ENCODE measurements around the gene IMPG1.

DNA sequence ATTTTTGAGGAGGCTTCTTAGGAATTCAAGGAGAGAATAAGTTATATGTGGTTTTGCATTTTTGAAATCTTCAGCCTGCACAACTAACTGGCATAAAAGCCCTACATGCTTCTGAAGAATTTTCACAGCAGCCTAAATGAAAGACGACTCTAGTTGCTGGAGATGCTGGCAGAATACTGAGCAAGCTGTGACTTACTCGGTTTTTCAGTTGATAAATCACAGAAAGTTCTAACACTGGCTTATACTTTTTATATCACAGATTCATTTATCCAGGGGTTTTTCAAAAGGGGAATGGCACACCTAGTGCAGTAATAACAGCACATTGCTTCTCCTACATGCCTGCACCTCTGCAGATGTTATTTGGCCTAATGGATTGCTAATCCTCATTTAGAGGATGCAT lies 134.6 kb downstream of the IMPG1 start:
- TF ChIP-seq KDM1A (CRISPR knock-in tag; IDR thresholded peaks at IDR 0.05) (no peak), SIN3B (IDR thresholded peaks at IDR 0.05; ENCODE audit: low read length) (no peak), XRCC5 (optimal IDR thresholded peaks at IDR 0.05; ENCODE audit: low read length) (no peak), ZNF274 (CRISPR knock-in tag; IDR thresholded peaks at IDR 0.05) (no peak), ETV5 (CRISPR knock-in tag; IDR thresholded peaks at IDR 0.05; ENCODE audit: borderline replicate concordance) (no peak), TBP (CRISPR knock-in tag; IDR thresholded peaks at IDR 0.05) (no peak)
- TF ChIP-seq, protein P1, sequence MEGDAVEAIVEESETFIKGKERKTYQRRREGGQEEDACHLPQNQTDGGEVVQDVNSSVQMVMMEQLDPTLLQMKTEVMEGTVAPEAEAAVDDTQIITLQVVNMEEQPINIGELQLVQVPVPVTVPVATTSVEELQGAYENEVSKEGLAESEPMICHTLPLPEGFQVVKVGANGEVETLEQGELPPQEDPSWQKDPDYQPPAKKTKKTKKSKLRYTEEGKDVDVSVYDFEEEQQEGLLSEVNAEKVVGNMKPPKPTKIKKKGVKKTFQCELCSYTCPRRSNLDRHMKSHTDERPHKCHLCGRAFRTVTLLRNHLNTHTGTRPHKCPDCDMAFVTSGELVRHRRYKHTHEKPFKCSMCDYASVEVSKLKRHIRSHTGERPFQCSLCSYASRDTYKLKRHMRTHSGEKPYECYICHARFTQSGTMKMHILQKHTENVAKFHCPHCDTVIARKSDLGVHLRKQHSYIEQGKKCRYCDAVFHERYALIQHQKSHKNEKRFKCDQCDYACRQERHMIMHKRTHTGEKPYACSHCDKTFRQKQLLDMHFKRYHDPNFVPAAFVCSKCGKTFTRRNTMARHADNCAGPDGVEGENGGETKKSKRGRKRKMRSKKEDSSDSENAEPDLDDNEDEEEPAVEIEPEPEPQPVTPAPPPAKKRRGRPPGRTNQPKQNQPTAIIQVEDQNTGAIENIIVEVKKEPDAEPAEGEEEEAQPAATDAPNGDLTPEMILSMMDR (CRISPR knock-in tag; IDR thresholded peaks at IDR 0.05) = no peak
- TF ChIP-seq, protein P2, sequence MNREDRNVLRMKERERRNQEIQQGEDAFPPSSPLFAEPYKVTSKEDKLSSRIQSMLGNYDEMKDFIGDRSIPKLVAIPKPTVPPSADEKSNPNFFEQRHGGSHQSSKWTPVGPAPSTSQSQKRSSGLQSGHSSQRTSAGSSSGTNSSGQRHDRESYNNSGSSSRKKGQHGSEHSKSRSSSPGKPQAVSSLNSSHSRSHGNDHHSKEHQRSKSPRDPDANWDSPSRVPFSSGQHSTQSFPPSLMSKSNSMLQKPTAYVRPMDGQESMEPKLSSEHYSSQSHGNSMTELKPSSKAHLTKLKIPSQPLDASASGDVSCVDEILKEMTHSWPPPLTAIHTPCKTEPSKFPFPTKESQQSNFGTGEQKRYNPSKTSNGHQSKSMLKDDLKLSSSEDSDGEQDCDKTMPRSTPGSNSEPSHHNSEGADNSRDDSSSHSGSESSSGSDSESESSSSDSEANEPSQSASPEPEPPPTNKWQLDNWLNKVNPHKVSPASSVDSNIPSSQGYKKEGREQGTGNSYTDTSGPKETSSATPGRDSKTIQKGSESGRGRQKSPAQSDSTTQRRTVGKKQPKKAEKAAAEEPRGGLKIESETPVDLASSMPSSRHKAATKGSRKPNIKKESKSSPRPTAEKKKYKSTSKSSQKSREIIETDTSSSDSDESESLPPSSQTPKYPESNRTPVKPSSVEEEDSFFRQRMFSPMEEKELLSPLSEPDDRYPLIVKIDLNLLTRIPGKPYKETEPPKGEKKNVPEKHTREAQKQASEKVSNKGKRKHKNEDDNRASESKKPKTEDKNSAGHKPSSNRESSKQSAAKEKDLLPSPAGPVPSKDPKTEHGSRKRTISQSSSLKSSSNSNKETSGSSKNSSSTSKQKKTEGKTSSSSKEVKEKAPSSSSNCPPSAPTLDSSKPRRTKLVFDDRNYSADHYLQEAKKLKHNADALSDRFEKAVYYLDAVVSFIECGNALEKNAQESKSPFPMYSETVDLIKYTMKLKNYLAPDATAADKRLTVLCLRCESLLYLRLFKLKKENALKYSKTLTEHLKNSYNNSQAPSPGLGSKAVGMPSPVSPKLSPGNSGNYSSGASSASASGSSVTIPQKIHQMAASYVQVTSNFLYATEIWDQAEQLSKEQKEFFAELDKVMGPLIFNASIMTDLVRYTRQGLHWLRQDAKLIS (CRISPR knock-in tag; IDR thresholded peaks at IDR 0.05) = no peak
- TF ChIP-seq, protein P3, sequence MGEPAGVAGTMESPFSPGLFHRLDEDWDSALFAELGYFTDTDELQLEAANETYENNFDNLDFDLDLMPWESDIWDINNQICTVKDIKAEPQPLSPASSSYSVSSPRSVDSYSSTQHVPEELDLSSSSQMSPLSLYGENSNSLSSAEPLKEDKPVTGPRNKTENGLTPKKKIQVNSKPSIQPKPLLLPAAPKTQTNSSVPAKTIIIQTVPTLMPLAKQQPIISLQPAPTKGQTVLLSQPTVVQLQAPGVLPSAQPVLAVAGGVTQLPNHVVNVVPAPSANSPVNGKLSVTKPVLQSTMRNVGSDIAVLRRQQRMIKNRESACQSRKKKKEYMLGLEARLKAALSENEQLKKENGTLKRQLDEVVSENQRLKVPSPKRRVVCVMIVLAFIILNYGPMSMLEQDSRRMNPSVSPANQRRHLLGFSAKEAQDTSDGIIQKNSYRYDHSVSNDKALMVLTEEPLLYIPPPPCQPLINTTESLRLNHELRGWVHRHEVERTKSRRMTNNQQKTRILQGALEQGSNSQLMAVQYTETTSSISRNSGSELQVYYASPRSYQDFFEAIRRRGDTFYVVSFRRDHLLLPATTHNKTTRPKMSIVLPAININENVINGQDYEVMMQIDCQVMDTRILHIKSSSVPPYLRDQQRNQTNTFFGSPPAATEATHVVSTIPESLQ (CRISPR knock-in tag; conservative IDR thresholded peaks at IDR 0.05) = no peak
- TF ChIP-seq, protein P4, sequence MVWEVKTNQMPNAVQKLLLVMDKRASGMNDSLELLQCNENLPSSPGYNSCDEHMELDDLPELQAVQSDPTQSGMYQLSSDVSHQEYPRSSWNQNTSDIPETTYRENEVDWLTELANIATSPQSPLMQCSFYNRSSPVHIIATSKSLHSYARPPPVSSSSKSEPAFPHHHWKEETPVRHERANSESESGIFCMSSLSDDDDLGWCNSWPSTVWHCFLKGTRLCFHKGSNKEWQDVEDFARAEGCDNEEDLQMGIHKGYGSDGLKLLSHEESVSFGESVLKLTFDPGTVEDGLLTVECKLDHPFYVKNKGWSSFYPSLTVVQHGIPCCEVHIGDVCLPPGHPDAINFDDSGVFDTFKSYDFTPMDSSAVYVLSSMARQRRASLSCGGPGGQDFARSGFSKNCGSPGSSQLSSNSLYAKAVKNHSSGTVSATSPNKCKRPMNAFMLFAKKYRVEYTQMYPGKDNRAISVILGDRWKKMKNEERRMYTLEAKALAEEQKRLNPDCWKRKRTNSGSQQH (CRISPR knock-in tag; IDR thresholded peaks at IDR 0.05; ENCODE audit: low read depth) = no peak
